ENCODE measurements around the gene AFG1L. TPM values are rescaled to one million over a fixed set of nuclear protein-coding genes. Genes with fewer than 3 reads are reported as not detected.

The AFG1L gene
- total RNA-seq, 2 donors from 2014 or later, result 3.4 to 6.5 TPM

GRCh38 chr6:108574457-108575141, 279.7 kb downstream of the AFG1L start:
- Mint-ChIP-seq H3K36me3 (no peaks in the 10 kb centered on the region), H3K9me3 (no peaks in the 10 kb centered on the region), H3K27ac (no peak overlapping the region)
- ATAC-seq (no peak), DNase-seq (ENCODE audit: low spot score in 2 of 2) (no peak)

Other genes starting within 250 kb of the AFG1L start
- 10 to 100 TPM in 1 of 2 donors, 1 to 10 TPM in 1; 5.4 to 22.2 TPM for gene OSTM1, start 220.3 kb upstream of the AFG1L start, total RNA-seq
- not detected for gene NR2E1, start 129.0 kb upstream of the AFG1L start, total RNA-seq
- gene SNX3, start 34.0 kb upstream of the AFG1L start, total RNA-seq, result 10 to 100 TPM; 49.1 to 76.5 TPM